Left ventricle myocardium superior (tissue), 1 donor: Measurements from ENCODE around the gene GNG12. TPM values are rescaled to one million over a fixed set of nuclear protein-coding genes. Genes with fewer than 3 reads are reported as not detected.

Experiments
- ATAC-seq: fragments of 200-7000 bp; cut with Tn5 transposase; one replicate; pipeline ENCODE4 v1.9.1; 2020; ENCODE audit warnings: mild to moderate bottlenecking, moderate library complexity
- DNase-seq: peaks from one replicate; pipeline ENCODE4 v3.0.0-alpha.2; 2020
- intact Hi-C: fragments of 100-400 bp; cut with micrococcal nuclease; formaldehyde crosslinking; loops from one replicate; pipeline ENCODE4 v1.11.0; 2022
- total RNA-seq: library from RNA; stranded (reverse); fragmentation: NEBNext Ultra II Directional; extraction: Animal tissue kit (Norgen Biotek cat#: 25700); gene quantifications from one replicate; pipeline ENCODE4 v1.2.1, GENCODE V29; 2021
- donor health status: DM: no; HTN: yes; CAD: no; lungs with severe emphysema.

GNG12 gene
- total RNA-seq, 1 donor from 2014 or later: 34.1 TPM

DNA sequence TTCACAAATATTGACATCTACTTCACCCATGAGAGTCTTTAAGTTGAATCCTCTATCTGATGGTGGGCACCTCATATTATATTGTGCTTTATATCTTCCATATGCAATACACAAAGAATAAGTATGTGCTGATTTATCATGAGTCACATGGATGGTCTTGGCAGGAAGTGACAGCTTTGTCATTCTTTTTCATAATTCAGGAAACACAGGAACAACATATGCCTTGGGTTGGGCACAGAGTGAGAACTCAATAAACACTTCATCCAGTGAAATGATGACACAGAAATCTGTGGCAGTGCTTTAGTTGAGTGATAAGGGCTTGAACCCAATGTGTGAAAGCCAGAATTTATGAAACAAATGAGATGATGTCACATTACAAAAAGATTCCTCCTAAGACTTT, 107.0 kb downstream of the GNG12 start:
- DNase-seq: no peak
- no peak for ATAC-seq
- intact Hi-C loops: no loop called here

DNA sequence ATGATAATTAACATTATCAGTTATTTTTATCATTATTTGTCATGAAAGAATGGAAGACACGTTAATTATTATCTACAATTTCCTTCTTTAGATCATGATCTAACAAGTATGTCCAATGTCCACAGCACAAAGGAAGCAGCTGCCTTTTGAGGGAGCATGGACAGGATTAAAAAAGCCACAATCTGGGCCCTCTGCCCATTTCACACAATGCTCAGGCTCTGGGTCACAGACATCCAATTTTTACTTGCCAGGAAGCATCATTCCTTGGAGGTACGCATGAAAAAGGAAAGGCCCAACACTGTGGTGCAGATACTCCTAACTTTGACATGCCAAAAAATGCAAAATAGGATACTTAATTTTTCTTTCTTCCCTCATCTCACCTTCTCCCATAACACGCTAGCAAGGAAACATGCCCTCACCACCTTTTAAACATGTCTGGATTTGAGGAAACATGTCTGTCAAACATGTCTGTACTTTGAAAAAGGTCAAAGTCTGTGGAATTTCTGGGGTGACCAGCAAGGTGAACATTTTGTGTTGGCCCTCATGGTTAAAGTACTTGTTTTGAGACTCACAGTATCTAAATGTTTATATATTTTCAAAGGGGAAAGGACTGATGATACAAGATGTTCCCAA, 108.2 kb downstream of the GNG12 start:
- ATAC-seq (peak; percentile 81), DNase-seq (peak; percentile 53)
- intact Hi-C loops: no loop called here

DNA sequence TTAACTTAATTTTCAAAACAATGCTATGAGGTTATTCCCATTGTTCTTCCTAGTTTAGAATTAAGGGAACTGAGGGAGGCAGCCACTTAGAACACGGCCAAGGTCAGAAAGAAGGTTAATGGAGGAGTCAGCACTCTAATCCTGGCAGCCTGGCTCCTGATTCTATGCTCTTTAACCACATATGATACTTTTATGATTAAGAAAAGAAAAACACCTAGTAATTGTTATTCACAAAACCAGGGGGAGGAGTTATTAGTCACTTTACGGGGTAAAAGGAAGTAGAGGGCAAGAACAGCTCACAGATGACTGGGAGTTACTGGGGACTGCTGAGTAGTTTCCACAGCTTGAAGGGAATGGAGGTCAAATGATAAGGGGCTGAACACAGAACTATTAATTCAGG, 109.6 kb downstream of the GNG12 start:
- DNase-seq (no peak), ATAC-seq (peak; percentile 70)
- intact Hi-C loops: no loop called here

DNA sequence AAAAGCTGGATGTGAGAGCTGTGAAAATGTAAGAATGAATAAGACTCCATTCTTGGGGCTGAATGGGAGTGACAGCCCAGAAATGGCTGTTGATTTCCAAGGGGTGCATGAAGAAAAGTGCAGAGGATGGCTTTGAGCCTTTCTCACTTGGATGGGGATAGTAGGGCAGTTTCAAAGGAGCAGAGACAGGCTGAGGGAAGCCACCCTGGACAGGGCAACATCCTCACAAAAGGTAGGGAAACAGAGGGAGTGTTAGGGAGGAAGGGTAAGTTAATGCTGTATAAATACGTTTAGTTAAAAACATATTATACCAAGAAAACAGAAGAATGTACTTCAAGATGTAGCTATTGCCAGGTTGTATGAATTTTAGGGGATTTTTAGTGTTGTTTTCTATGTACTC, 110.1 kb downstream of the GNG12 start:
- DNase-seq: no peak
- ATAC-seq: no peak
- intact Hi-C loops: no loop called here

DNA sequence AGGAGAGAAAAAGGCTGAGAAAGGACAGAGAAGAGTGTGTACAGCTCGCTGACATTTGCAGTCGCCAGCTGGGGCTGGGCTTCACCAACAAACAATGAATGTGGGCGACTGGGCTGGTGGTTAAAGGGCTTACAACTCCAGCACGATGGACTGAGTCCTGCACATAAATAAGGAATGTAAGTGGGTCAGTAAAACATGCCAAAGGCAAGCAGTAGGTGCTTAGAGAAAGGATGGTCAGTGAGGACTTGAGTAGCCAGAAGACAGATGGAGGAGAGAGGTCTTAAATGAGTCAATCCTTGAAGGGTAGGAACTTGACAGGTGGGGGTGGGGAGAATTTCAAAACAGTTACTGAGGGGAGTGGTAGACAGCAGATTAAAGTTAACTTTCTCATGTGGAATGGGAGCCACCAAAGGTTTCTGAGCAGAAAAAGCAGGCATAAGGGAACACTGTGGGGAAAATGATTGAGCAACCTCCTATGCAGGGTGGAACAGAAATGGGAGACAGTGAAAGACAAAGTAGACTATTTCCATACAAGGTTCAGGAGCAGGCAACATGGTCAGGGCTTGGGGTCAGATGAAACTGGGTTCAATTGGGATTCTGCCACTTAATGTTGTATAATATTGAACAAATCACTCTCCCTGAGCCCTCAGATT, 110.8 kb downstream of the GNG12 start:
- intact Hi-C loops: no loop called here
- ATAC-seq: no peak
- DNase-seq: no peak

DNA sequence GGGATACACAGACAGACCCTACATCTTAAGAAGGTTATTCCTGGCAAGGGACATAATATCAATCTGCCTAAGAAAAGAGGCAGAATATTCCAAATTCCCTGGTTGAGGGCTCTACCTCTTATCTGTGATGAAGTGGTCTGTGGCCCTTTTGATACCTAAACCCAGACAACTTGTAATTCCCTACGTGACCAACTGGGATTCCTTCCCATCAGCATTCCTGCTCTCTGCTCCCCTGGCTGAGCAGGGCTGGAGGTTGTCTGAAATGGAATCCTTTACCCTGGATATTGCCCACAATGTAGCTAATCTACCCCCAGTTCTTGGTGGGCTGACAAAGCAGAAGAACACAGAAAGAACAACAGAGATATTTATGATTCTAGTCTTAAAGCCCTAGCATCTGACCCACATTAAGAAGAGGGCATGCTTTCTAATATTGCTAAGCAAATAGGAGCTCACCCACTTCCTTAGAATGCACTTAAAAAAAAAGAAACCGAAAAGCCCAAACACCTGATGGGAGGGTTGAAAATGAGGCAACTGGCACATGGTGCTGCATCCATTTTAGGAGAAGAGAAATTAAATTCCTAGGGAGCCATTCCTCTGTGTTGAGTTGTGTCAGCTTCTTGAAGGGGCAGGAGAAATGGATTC, 111.5 kb downstream of the GNG12 start:
- intact Hi-C loops: no loop called here
- ATAC-seq: no peak
- DNase-seq: no peak

DNA sequence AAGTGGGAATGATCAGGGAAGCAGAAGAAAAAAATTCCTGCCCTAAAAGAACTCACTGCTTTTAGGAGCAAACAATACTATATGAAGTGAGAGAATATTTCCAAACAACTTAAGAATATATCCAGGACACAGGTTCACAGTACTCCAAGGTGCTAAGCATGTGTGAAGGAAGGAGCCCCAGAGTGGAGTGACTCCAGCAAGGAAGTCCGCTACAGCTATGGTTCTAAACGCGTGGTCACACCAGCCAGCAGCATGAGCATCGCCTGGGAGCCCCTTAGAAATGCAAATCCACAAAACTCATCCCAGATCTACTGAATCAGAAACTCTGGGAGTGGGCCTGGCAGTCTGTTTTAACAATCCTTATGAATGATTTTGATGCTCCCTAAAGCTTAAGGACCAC, 112.2 kb downstream of the GNG12 start:
- intact Hi-C loops: no loop called here
- DNase-seq (no peak), ATAC-seq (no peak)

DNA sequence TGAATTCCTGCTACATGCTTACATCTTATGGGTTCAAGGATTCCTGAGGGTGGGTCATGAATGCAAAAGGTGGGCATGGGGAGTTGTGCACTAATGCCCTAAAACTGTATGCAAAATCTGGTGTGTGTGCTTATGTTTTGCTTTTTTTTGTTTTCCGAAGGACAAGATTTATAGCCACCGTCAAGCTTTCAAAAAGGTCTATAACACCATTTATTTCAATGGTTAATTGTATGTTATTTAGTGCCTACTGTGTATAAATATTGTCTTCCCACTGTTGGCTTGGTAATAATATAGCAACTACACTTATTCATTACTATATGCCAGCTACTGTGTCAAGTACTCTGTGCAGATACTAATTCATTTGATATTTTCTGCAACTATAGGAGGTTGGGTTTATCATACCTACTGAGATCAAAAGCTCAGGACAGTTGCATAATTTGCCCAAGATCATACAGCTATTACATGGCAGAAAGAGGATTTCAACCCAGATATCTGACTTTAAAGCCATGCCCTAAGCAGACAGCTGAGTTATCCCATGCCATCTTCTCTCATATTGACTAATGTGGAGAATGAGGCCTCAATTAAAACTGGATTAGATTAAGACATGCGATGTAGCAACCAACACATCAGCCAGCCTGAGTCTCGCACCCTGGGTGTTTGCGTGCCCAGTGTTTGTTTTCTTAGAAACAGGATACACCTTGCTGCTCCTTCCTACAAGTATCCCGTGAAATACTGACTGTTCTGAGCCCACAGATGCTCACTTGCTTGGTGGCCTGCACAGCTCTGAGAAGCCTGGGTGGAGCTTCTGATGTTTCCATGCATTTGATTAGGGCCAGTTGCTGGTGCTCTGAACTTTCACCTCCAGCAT, 113.7 kb downstream of the GNG12 start:
- DNase-seq (no peak), ATAC-seq (no peak)
- intact Hi-C loops: no loop called here

DNA sequence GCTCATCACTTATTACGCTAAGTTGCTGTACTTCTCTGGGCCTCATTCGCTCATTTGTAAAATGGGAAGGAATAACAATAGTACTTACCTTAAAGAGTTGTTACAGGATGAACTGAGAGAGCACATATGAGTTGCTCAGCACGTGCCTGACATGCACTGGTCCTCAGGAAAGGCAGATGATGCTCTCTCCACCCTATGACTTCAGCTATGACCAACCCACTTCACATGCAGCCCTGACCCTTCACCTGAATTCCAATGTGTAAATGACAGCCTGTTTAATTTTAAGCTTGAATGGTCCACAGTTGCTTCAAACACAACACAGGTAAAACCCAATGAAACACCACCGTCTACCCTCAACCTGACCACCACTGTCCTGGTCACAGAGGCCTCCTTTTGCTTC, 115.4 kb downstream of the GNG12 start:
- intact Hi-C loops: no loop called here
- DNase-seq: no peak
- ATAC-seq: peak; percentile 85

DNA sequence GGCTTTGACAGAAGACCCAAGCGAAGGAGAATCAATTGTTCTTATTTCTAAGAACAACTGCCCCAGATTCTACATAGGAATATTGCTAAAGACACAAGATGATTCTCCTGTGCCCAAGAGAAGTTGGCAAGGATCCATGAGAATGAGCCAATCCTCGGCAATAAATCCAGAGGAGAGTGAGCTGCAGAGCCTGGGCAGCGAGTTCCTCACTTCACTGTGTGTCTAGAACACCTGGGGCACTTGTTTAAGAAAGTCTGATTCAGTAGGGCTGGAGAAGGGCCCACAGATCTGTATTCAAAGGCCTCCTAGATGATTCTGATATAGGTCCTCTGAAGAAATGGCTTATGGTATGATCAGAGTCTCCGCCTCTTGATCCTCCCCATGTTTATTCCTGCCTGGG, 116.5 kb downstream of the GNG12 start:
- intact Hi-C loops: no loop called here
- ATAC-seq (no peak), DNase-seq (no peak)

DNA sequence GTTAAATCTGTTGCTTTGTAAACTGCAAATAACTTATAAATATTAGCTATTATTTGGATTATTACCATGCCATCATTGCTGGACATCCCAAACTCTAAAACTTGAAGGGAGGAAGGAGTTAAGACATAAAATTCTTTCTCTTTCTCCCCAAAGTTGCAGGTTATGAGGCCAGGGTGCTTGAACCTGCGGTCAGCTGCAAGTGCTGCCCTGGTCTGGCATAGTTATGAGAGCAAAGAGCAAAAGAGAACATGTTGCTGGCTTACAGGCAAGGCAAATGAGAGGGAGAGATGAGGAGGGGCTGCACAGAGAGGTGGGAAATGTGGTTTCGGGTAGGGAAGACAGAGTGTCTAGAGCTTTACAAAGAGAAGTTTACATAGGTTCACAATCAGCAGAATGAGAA, 117.4 kb downstream of the GNG12 start:
- ATAC-seq (no peak), DNase-seq (no peak)
- intact Hi-C loops: no loop called here

DNA sequence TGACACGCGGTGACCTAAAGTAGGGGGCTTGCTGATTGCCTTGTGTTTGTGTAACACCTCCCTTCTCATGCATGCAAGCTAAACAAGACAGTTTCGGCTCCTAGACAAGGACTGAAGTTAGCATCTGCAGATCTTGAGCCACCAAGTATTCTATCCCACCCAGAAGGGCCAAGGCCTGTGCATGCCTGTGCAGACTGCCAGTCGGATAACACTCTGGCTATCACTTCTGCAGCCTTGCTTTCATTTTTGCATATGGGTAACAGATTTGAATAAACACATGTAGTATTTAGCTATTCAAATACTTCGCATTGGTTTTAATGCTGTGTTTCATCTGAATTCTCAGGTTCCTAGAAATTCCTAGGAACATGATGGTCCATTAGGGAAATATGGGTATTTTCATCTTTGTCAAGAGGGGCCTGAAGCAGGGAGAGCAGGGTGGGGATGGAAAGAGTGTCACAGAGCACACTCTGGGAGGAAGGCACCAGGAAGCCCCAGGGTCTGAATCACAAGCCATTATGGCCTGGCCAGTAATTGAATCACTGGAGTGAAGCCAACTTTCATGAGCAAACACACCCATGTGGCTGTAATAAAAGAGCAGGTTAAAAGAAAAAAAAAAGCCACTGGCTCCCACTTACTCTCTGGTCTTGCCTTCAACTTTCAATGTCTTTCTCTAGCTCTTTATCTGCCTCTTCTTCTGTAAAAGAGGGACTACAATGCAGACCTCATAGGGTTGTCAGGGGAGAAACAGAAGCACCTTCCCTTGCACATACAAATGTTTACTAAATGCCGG, 120.0 kb downstream of the GNG12 start:
- intact Hi-C loops: no loop called here
- DNase-seq (no peak), ATAC-seq (peak; percentile 29)

DNA sequence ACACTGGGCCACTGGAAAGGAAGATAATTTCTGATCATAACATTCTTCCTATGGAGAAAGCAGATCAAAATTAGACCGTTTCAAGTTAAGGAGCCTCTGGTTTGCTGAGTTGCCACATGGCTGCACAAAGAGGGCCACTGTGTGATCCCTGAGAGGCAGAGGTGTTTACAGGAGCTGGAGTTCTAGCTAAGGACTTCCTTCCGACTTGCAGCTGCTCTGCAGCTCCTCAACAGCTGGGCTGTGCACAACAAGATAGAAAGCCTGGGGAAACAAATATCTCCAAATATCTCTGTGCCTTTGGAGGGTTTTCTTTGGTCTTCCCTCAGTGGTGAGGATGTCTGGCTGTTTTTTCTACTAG, 121.4 kb downstream of the GNG12 start:
- peak; percentile 19 for ATAC-seq
- intact Hi-C loops: no loop called here
- DNase-seq: no peak

DNA sequence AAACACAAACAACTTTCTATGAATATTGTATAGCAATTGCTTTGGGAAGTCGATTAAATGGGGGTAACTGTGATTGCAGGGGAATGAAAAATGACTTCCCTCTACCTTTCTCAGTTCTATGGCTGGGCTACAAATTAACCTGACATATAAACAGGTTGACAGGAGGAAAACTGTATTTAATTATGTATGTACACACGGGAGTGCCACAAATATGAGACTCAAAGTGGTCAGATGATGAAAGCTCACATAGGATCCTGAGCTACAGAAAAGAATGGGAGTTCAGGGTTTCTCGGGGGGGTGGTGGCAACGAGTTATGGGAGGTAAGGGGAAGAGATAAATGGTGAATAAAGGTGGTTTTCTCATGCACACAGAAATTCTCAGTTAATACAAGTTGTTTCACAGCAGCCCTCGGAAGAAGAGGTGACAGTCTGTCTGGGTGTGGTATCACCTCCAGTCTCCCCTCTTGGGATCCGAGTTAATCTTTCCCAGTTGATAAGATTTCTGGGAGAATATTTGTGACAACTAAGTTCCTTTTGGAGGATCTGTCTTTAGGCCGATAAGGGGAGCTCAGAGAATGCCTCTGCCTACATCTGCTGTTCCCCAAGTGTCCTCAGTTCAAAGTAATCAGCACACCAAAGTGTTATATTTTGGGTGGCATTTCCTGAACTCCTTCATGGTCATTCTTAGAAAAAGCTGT, 122.0 kb downstream of the GNG12 start:
- intact Hi-C loops: no loop called here
- DNase-seq (no peak), ATAC-seq (no peak)

DNA sequence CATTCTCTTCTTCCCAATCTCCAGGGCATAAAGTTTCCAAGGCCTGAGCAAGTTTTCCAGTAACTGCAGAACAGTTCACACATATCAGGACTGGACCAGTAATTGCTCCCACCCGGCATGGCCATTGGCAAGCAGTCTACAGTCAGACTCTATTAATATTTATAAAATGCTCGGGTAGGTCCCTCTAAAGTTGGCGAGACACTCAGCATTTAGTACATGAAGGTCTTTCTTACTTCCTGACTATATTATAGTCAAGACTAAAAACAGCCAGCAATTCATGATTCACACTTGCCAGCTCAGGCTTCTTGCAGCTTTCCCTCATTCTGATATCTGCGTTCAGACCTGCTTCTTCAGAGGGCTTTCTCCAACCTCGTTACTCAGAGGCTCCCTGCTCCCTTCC, 122.8 kb downstream of the GNG12 start:
- ATAC-seq (peak; percentile 63), DNase-seq (no peak)
- intact Hi-C loops: no loop called here

DNA sequence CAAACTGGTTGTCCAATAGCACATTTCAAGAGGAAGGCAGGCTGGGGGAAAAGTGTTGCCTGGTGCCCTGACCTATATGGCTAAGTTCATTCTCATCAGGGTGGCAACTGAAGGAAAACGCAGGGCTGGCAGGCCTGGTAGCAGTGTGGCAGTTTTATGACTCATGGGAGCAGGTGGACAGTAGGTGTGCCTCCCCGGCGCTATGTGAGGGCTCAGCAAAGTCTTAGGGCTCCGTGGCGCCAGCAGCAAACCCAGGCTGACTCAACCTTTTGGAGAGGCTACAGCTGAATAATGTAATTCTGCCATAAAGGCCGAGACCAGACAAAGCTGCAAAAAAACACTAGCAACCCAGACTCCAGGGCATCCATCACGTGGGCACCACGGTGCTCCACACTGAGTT, 124.7 kb downstream of the GNG12 start:
- no peak for ATAC-seq
- DNase-seq: no peak
- intact Hi-C loops: no loop called here

DNA sequence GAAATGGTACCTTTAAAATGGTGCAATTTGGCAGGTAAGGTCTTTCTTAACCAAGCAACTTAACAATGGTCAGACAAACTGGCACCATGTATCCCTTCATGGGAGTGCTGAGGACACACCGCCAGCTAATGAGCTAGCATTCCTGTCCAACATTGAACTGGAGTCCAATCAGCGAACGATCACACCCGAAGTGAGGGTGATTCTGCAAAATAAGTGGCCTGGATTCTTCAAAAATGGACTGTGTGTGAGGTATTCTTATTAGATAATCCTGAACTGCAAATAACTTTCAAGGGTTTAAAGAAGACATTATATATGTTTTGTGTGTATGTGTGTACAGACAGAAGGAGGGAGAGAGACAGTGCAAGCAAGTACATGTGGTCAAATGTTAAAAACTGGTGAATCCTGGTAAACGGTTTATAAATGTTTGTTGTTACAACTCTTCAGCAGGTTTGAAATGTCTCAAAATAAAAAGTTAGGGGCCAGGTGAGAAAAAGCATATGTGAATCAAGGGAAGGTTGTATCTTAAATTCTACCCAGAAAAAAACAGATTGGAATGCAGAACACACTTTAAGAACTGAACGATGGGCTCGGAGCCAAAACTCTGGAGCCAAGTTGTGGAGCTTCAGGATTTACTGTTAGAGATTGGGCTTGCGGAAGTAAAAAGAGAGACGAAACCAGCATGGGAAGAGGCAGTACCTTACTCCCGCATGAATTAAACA, 127.4 kb downstream of the GNG12 start:
- DNase-seq: no peak
- peak; percentile 10 for ATAC-seq
- intact Hi-C loops: no loop called here

DNA sequence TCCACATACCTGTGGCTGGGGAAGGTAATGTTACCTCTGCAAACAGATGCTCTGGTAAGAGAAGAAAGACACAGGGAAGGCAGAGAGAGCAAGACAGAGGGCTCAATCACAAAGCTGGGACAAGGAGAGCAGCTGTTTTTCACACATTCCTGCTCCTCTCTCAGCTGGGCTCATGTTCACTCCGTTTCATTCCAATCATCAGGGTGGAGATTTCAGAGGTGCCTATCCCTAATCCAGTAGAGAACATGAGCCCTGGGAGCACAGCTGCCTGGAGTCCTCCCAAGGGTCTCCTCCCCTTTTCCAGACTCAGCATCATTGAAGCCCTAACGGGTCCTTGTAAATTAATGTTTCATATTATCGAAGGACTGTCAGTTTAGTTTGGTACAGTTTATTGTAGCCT, 128.9 kb downstream of the GNG12 start:
- DNase-seq (no peak), ATAC-seq (no peak)
- intact Hi-C loops: no loop called here
